Sigmoid colon (tissue), 4 donors: Measurements from ENCODE around the gene SGCE.

Experiments
- CTCF ChIP-seq, 4 experiments: fragments of 450-650 bp in 3 of 4; fragments of 200-600 bp in 1 of 4; IDR thresholded peaks; one replicate each; pipeline ENCODE4 v1.5.1; 2016 to 2019; ENCODE audit warnings: antibody characterized with exemption in 4 of 4, mild to moderate bottlenecking in 3 of 4, moderate library complexity in 2 of 4
- POLR2A ChIP-seq, 2 donors: fragments of 450-650 bp; IDR thresholded peaks; one replicate each; pipeline ENCODE4 v1.6.1; 2016; ENCODE audit warnings: antibody characterized with exemption in 2 of 2, mild to moderate bottlenecking in 2 of 2, moderate library complexity in 2 of 2
- POLR2AphosphoS5 ChIP-seq, 4 donors: sonication (generic); formaldehyde crosslinking; IDR thresholded peaks; one replicate each; pipeline ENCODE4 v1.6.1; 2017; ENCODE audit warnings: antibody characterized with exemption in 4 of 4

GRCh38 chr7:94612253-94612652 is 43.7 kb downstream of the SGCE start:
- TF ChIP-seq POLR2AphosphoS5 (IDR thresholded peaks at IDR 0.05) = no peak
- no peak for TF ChIP-seq POLR2A (IDR thresholded peaks at IDR 0.05)
- TF ChIP-seq CTCF (IDR thresholded peaks at IDR 0.05) = no peak
